ENCODE data around the gene FOLR3.
"Not testable (repeated sequence)": the region's sequence is repeated elsewhere in the genome, so short reads cannot be mapped to it uniquely, and the experiment has no call there.

Gene FOLR3

DNA sequence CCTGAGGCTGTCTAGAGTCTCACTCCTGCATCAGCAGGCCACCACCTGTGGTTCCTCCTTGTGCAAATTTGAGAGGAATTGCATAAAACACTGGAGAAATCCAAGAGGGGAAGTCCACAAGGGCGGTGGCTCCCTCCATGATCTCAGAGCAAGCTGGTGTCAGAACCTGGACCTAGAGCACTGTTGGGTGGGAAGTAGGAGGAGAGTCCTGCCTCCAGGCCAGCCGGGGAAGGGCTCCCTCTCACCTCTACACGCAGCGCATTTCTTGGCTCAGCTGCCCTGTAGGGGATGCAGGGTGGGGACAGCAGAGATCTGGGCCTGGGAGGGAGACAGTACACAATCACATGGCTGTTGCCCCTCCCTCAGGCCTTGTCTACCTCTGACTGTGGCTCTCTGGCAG, 36.5 kb downstream of the FOLR3 start:
- H3K36me3 ChIP-seq (ENCODE audit: insufficient read depth, low read length); H3K4me2 ChIP-seq (ENCODE audit: low read length); H3K9me3 ChIP-seq (replicated peaks; ENCODE audit: low read length); H3K4me3 ChIP-seq (ENCODE audit: low read length); H3K27me3 ChIP-seq (ENCODE audit: control insufficient read depth, insufficient read depth, low read length); H3K9ac ChIP-seq (ENCODE audit: low read depth, low read length); H3K4me1 ChIP-seq (ENCODE audit: control insufficient read depth, insufficient read depth, low read length): not testable (repeated sequence)

DNA sequence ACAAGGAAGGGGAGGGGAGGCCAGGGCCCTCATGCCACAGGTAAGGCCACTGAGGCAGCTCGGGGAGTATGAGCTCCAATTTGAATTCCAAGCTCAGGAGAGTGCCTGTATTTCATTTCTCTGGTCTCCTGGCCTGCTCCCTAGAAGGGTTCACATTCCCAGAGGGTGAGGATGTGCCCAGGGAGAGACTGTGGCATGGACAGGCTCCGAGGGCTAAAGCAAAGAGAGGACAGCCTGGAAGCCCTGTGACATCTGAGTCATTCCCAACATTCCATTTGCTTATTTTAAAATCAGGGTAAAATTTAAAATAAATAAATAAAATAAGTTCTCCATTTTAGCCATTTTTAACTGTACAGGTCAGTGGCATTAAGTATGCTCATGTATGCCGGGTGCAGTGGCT, 37.8 kb downstream of the FOLR3 start:
- Histone ChIP-seq H3K36me3 (ENCODE audit: insufficient read depth, low read length) (no peaks in the 10 kb centered on the region), H3K9ac (ENCODE audit: low read depth, low read length) (no peak overlapping the region), H3K4me3 (ENCODE audit: low read length) (no peak overlapping the region), H3K9me3 (replicated peaks; ENCODE audit: low read length) (no peaks in the 10 kb centered on the region), H3K4me1 (ENCODE audit: control insufficient read depth, insufficient read depth, low read length) (no peaks in the 10 kb centered on the region), H3K4me2 (ENCODE audit: low read length) (no peak overlapping the region), H3K27me3 (ENCODE audit: control insufficient read depth, insufficient read depth, low read length) (peaks cover 10% of the 10 kb centered on the region)

DNA sequence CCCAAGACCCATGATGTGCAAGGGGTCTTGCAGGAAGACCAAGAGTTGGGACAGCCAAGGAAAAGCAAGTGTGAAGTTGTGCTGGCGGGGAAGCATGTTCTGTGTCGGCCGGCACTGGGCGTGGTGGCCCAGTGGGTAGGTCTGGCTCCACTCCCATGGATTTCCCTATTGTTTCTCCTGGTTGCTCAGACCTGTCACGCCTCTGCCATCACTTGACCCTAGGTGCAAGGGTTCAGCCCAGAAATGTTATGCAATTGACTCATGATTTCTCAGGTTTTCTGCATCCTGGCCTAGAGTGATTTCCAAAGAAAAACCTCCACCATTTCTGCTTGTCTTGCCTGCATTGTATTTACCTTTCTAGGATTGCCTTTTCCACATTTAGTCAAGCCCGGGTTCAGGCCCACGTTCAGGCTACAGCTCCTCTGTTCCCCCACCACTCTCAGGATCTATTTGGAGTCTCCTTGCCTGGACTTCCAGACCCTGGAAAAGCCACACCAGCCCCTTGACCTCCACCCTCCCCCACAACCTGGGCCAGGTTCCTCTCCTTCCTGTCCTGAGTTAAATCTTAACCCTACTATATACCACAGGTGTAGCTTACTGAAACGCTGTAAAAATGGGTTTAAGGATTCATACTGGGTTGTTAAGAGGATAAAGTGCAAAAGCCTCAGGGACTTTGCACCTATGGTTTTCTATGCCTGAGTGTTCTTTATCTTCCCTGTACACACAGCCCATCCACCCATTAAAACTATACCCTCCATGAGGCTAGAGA, 39.0 kb downstream of the FOLR3 start:
- Histone ChIP-seq H3K9me3 (replicated peaks; ENCODE audit: low read length) (no peaks in the 10 kb centered on the region), H3K4me3 (ENCODE audit: low read length) (no peak overlapping the region), H3K4me2 (ENCODE audit: low read length) (no peak overlapping the region), H3K27me3 (ENCODE audit: control insufficient read depth, insufficient read depth, low read length) (peaks cover 10% of the 10 kb centered on the region), H3K9ac (ENCODE audit: low read depth, low read length) (no peak overlapping the region), H3K4me1 (ENCODE audit: control insufficient read depth, insufficient read depth, low read length) (no peaks in the 10 kb centered on the region), H3K36me3 (ENCODE audit: insufficient read depth, low read length) (no peaks in the 10 kb centered on the region)

DNA sequence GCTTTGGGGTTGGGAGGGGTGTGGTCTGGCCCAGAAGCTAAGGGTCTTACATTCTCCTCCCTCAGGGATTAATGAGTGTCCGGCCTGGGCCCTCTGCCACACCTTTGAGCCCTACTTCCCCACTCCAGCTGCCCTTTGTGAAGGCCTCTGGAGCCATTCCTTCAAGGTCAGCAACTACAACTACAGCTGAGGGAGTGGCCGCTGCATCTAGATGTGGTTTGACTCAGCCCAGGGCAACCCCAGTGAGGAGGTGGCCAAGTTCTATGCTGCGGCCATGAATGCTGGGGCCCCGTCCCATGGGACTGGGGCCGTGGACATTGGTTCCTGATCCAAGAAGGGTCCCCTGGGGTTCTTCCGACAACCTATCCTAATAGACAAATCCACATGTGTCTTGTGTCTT, 42.1 kb downstream of the FOLR3 start:
- Histone ChIP-seq H3K36me3 (ENCODE audit: insufficient read depth, low read length) (no peaks in the 10 kb centered on the region), H3K4me3 (ENCODE audit: low read length) (no peak overlapping the region), H3K27me3 (ENCODE audit: control insufficient read depth, insufficient read depth, low read length) (peaks cover 17% of the 10 kb centered on the region), H3K9ac (ENCODE audit: low read depth, low read length) (no peak overlapping the region), H3K4me2 (ENCODE audit: low read length) (no peak overlapping the region), H3K9me3 (replicated peaks; ENCODE audit: low read length) (no peaks in the 10 kb centered on the region), H3K4me1 (ENCODE audit: control insufficient read depth, insufficient read depth, low read length) (no peaks in the 10 kb centered on the region)

DNA sequence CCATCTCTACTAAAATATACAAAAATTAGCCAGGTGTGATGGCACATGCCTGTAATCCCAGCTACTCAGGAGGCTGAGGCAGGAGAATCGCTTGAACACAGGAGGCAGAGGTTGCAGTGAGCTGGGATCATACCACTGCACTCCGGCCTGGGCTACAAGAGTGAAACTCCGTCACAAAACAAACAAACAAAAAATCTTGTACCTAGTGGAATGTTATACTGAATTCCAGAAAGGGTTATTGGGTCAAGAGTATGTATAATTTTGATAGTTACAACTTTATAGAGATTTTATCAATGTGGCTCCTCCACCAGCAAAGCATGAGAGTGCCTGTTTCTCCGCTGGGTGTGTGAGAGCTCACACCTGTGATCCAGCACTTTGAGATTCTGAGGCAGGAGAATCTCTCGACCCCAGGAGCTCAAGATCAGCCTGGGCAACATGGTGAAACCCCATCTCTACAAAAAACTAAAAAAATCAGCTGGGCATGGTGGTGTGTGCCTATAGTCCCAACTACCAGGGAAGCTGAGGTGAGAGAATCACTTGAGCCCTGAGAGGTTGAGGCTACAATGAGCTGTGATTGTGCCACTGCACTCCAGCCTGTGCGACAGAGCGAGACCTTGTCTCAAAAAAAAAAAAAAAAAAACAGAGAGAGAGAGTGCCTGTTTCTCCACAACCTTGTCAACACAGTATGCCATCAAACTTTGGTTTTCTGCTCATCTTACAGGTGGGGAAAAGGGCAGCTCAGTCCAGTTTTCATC, 43.7 kb downstream of the FOLR3 start:
- H3K4me3 ChIP-seq (ENCODE audit: low read length), result no peak overlapping the region
- H3K9me3 ChIP-seq (replicated peaks; ENCODE audit: low read length), result no peaks in the 10 kb centered on the region
- no peaks in the 10 kb centered on the region for H3K36me3 ChIP-seq (ENCODE audit: insufficient read depth, low read length)

DNA sequence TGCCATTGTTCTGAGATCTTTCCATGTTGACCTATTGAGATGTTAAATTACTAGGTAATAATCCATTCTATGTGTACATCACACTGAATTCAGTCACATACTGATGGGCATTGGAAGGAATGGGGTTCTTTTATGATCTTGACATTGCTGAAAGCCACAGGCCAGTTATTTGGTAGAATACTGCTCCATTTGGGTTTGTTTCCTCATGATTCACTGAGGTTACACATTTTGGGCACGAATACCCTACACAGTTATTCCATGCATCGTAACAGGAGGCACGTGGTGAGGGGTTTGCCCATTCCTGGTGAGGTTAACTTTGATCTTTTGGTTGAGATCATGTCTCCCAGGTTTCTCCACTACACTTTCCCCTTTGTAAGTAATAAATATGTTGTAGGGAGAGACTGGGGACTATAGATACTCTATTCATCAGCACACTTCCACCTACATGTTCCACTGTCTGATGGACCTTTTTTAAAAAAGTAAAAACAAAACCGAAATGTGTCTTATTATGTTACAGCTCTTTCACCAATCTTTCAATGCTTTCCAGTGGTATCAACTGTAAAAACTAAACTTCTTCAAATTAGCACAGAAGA, 44.4 kb downstream of the FOLR3 start:
- Histone ChIP-seq H3K27me3 (ENCODE audit: control insufficient read depth, insufficient read depth, low read length) (peaks cover 13% of the 10 kb centered on the region), H3K4me3 (ENCODE audit: low read length) (no peak overlapping the region), H3K9ac (ENCODE audit: low read depth, low read length) (no peak overlapping the region), H3K36me3 (ENCODE audit: insufficient read depth, low read length) (no peaks in the 10 kb centered on the region), H3K9me3 (replicated peaks; ENCODE audit: low read length) (no peaks in the 10 kb centered on the region), H3K4me1 (ENCODE audit: control insufficient read depth, insufficient read depth, low read length) (no peaks in the 10 kb centered on the region), H3K4me2 (ENCODE audit: low read length) (no peak overlapping the region)

More for the DNA sequence above, 43.7 kb downstream of the FOLR3 start:
- H3K9ac ChIP-seq (ENCODE audit: low read depth, low read length), result no peak overlapping the region
- H3K4me1 ChIP-seq (ENCODE audit: control insufficient read depth, insufficient read depth, low read length), result no peaks in the 10 kb centered on the region
- peaks cover 13% of the 10 kb centered on the region for H3K27me3 ChIP-seq (ENCODE audit: control insufficient read depth, insufficient read depth, low read length)
- H3K4me2 ChIP-seq (ENCODE audit: low read length), result no peak overlapping the region

DNA sequence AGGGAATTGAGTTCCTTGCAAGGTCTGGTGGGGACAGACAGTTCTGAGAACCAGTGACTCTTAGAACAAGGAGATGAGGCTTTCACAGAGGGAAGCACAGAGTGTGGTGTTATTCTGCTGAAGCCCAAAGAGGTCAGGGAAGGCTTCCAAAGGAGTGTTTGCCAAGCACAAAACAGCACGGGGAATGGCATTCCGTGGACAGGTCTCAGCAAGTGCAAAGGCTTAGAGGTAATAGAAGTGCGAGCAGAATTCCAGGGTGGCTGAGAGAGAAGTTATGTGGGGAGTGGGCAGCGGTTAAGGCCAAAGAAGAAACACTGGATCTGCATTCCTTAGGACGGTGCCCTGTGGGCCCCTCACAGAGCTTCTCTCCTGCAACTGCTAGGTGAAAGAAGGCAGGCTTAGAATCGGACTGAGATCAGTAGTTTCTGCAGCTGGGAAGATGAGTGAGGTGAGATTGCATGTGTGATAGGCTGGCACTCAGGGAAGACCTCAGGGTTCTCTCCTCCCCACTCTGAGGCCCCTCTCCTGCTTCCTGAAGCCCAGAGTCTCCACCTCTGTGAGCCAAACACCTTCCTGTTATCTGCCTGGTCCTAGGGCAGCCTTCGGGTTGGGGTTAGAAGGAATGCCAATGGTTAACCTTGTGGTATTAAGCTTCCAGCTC, 45.5 kb downstream of the FOLR3 start:
- H3K9ac ChIP-seq (ENCODE audit: low read depth, low read length); H3K9me3 ChIP-seq (replicated peaks; ENCODE audit: low read length); H3K4me3 ChIP-seq (ENCODE audit: low read length); H3K36me3 ChIP-seq (ENCODE audit: insufficient read depth, low read length); H3K4me2 ChIP-seq (ENCODE audit: low read length); H3K4me1 ChIP-seq (ENCODE audit: control insufficient read depth, insufficient read depth, low read length): not testable (repeated sequence)
- peaks cover 13% of the 10 kb centered on the region for H3K27me3 ChIP-seq (ENCODE audit: control insufficient read depth, insufficient read depth, low read length)

DNA sequence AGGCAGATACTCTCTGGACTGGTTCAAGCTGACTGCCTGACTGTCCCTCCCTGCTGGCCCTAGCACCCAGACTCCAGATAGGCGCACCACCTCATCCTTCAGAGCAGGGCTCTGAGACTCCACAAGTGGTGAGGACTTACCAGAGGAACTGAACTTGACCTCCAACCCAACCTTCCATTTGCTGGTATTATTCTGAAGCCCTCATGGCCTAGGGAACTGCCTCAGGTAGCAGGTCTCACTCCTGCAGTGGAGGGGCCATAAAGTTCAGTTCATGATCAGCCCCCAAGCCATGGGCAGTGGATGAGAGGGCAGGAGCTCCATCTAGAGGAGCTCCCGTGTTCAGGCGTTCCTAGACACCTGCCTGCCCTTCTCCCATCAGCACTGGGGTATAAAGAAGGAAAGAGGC, 46.0 kb downstream of the FOLR3 start:
- not testable (repeated sequence) for H3K4me1 ChIP-seq (ENCODE audit: control insufficient read depth, insufficient read depth, low read length); H3K4me2 ChIP-seq (ENCODE audit: low read length); H3K9ac ChIP-seq (ENCODE audit: low read depth, low read length); H3K4me3 ChIP-seq (ENCODE audit: low read length); H3K9me3 ChIP-seq (replicated peaks; ENCODE audit: low read length); H3K36me3 ChIP-seq (ENCODE audit: insufficient read depth, low read length)
- H3K27me3 ChIP-seq (ENCODE audit: control insufficient read depth, insufficient read depth, low read length), result peaks cover 13% of the 10 kb centered on the region

DNA sequence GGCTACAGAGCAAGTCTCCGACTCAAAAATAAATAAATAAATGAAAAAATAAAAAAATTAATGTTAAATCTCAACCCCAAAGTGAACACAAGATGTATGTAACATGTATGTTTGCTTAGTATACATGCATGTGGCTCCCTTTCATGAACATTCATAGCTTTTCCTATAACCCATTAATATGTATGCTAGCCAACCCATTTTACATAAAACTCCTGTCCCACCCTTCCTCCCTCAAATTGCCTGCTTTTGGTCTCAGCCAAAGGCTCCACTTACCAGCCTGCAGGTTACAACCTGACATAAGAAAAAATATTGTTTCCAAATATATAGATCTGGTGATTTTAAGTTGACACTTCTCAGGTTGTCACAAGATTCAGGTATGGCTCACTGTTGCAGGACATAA, 52.7 kb downstream of the FOLR3 start:
- no peaks in the 10 kb centered on the region for H3K27me3 ChIP-seq (ENCODE audit: control insufficient read depth, insufficient read depth, low read length)
- H3K9ac ChIP-seq (ENCODE audit: low read depth, low read length), result no peak overlapping the region
- no peaks in the 10 kb centered on the region for H3K4me1 ChIP-seq (ENCODE audit: control insufficient read depth, insufficient read depth, low read length)
- no peaks in the 10 kb centered on the region for H3K9me3 ChIP-seq (replicated peaks; ENCODE audit: low read length)
- H3K4me2 ChIP-seq (ENCODE audit: low read length), result no peak overlapping the region
- H3K4me3 ChIP-seq (ENCODE audit: low read length), result no peak overlapping the region
- H3K36me3 ChIP-seq (ENCODE audit: insufficient read depth, low read length), result no peaks in the 10 kb centered on the region

Data from skeletal muscle satellite cell (primary cell).